ENCODE results near the gene FGFR2.

The FGFR2 gene

GRCh38 chr10:121457729-121458128 lies 140.5 kb downstream of the FGFR2 start:
- Mint-ChIP-seq H3K27me3 (ENCODE audit: low read depth, poor library complexity) (peaks cover 24% of the 10 kb centered on the region), H3K4me3 (no peak overlapping the region), H3K9me3 (no peaks in the 10 kb centered on the region), H3K27ac (no peak overlapping the region), H3K36me3 (ENCODE audit: low read depth) (no peaks in the 10 kb centered on the region), H3K4me1 (peaks cover 16% of the 10 kb centered on the region)
- no peak for DNase-seq
- TF ChIP-seq CTCF (IDR thresholded peaks at IDR 0.05), result no peak

- H3K27me3 Mint-ChIP-seq (ENCODE audit: low read depth, poor library complexity), result peaks cover 22% of the 10 kb centered on the region
- no peak for DNase-seq
- H3K4me1 Mint-ChIP-seq, result peaks cover 23% of the 10 kb centered on the region
- no peaks in the 10 kb centered on the region for H3K36me3 Mint-ChIP-seq (ENCODE audit: low read depth)
- no peak overlapping the region for H3K27ac Mint-ChIP-seq
- H3K4me3 Mint-ChIP-seq, result no peak overlapping the region
- H3K9me3 Mint-ChIP-seq, result no peaks in the 10 kb centered on the region
- TF ChIP-seq CTCF (IDR thresholded peaks at IDR 0.05), result no peak
Measured at GRCh38 chr10:121455377-121455776, 142.9 kb downstream of the FGFR2 start.

GRCh38 chr10:121454781-121455180 lies 143.5 kb downstream of the FGFR2 start:
- no peak for DNase-seq
- Mint-ChIP-seq H3K4me1 (peaks cover 20% of the 10 kb centered on the region), H3K36me3 (ENCODE audit: low read depth) (no peaks in the 10 kb centered on the region), H3K4me3 (no peak overlapping the region), H3K9me3 (no peaks in the 10 kb centered on the region), H3K27ac (no peak overlapping the region), H3K27me3 (ENCODE audit: low read depth, poor library complexity) (peaks cover 28% of the 10 kb centered on the region)
- no peak for TF ChIP-seq CTCF (IDR thresholded peaks at IDR 0.05)

- no peak overlapping the region for H3K27ac Mint-ChIP-seq
- peaks cover 30% of the 10 kb centered on the region for H3K4me1 Mint-ChIP-seq
- H3K4me3 Mint-ChIP-seq, result no peak overlapping the region
- no peak for DNase-seq
- no peaks in the 10 kb centered on the region for H3K9me3 Mint-ChIP-seq
- TF ChIP-seq CTCF (IDR thresholded peaks at IDR 0.05), result no peak
- peaks cover 21% of the 10 kb centered on the region for H3K27me3 Mint-ChIP-seq (ENCODE audit: low read depth, poor library complexity)
- H3K36me3 Mint-ChIP-seq (ENCODE audit: low read depth), result no peaks in the 10 kb centered on the region
Measured at GRCh38 chr10:121453160-121453559, 145.1 kb downstream of the FGFR2 start.

- no peak for DNase-seq
- no peak for TF ChIP-seq CTCF (IDR thresholded peaks at IDR 0.05)
- no peaks in the 10 kb centered on the region for H3K9me3 Mint-ChIP-seq
- peaks cover 25% of the 10 kb centered on the region for H3K27me3 Mint-ChIP-seq (ENCODE audit: low read depth, poor library complexity)
- H3K4me1 Mint-ChIP-seq, result peaks cover 30% of the 10 kb centered on the region
- H3K4me3 Mint-ChIP-seq, result no peak overlapping the region
- H3K36me3 Mint-ChIP-seq (ENCODE audit: low read depth), result no peaks in the 10 kb centered on the region
- H3K27ac Mint-ChIP-seq, result no peak overlapping the region
Measured at GRCh38 chr10:121452581-121452980, 145.7 kb downstream of the FGFR2 start.

GRCh38 chr10:121450247-121450646 lies 148.0 kb downstream of the FGFR2 start:
- H3K27ac Mint-ChIP-seq, result no peak overlapping the region
- TF ChIP-seq CTCF (IDR thresholded peaks at IDR 0.05), result no peak
- no peak for DNase-seq

More at GRCh38 chr10:121450247-121450646, 148.0 kb downstream of the FGFR2 start:
- Mint-ChIP-seq H3K4me3 (no peak overlapping the region), H3K27me3 (ENCODE audit: low read depth, poor library complexity) (peaks cover 15% of the 10 kb centered on the region), H3K9me3 (no peaks in the 10 kb centered on the region), H3K36me3 (ENCODE audit: low read depth) (no peaks in the 10 kb centered on the region), H3K4me1 (peaks cover 32% of the 10 kb centered on the region)

All from nephron progenitor cell (in vitro differentiated cells).